HG03097 (cell line): Measurements from ENCODE around the gene TSC22D3.

Experiments
- ATAC-seq: cut with Tn5 transposase; IDR thresholded peaks from one replicate; pipeline ENCODE4 v1.9.1; 2021; ENCODE audit not compliant: unreplicated experiment, low FRiP score

TSC22D3 gene

DNA sequence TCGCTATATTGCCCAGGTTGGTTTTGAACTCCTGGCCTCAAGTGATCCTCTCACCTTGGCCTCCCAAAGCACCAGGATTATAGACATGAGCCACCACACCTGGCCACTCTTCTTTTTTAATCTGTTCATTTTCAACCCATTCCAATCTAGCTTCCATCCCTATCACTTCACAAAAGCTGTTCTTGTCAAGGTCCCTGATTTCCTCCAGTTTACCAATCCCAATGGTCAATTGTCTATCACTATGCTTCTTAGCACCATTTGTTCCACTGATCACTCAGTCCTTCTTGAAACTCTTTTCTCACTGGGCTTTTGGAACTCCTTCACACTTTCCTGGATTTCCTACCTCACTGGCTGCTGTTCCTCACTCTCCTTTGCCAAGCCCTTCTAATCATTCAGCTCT is 108.7 kb downstream of the TSC22D3 start:
- no peak for ATAC-seq
